ENCODE data around the gene SBK1.
A peak's percentile ranks its signal among the peaks of the same experiment; 100 is the strongest.
"Not testable (repeated sequence)": the region's sequence is repeated elsewhere in the genome, so short reads cannot be mapped to it uniquely, and the experiment has no call there.

The SBK1 gene

DNA sequence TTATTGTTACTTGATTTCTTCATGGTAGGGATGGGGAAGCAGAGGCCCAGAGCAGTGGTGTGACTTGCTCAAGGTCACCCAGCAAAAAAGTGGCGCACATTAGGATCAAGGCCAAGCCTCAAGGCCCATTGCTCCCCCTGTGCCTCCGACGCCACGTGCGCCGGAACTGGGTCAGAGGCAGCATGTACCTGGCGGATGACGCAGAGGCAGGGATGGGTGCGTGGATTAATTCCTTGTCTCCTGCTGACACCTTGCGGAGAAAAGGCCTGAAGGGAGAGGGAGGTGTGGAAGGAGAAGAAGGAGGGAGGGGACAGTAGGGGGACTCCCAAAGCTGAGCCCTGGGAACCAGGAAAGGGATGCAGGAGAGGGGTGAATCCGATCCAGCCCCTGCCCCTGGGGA lies 18.5 kb downstream of the SBK1 start:
- DNase-seq, result no peak

DNA sequence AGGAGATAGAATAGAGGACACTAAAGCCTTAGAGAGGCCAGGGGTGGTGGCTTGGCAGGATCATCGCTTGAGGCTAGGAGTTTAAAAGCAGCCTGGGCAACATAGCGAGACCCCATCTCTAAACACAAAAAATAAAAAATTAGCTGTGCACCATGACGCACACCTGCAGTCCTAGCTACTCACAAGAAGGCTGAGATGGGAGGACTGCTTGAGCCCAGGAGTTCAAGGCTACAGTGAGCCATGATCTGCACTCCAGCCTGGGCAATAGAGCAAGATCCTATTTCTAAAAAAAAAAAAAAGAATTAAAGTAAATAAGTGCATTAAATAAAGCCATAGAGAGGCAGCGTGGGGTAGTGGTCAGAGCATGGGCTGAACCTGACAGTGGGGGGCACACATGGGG lies 19.1 kb downstream of the SBK1 start:
- DNase-seq, result no peak

DNA sequence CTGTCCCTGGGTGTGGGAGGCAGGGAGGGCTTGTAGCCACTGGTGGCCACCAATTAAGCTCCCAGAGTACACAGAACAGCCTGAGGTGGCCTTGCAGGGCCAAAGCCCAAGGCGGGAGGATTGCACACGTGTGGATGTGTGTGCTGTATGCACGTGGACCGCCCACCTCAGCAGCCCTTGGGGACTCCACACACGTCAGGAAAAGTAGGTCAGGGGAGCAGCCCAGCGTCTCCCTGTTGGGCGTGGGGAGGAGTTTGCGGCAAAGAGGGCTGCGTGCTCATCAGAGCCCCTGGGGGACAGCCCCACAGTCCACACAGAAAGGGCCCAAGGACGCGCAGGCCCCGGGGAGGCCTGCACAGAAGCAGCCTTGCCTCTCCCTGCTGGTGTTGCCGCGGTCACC lies 19.6 kb downstream of the SBK1 start:
- DNase-seq, result no peak

DNA sequence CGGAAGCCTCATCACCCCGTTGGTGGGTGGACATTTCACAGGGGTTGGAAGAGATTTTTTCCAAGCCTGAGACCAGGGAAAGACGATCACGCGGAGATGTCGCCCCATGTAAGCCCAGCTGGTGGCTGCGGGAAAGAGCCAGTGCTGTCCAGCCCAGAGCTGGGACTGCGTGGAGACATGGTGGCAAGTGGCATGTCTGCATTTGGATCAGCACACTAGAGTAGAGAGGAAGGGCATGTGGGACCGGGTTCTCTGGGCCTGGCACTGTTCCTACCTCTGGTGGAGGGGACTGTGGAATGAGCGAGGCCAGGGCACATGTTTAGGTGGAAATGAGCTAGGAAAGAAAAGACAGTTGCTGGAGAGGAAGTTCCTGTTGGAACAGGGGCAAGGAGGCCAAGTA lies 20.0 kb downstream of the SBK1 start:
- no peak for DNase-seq

DNA sequence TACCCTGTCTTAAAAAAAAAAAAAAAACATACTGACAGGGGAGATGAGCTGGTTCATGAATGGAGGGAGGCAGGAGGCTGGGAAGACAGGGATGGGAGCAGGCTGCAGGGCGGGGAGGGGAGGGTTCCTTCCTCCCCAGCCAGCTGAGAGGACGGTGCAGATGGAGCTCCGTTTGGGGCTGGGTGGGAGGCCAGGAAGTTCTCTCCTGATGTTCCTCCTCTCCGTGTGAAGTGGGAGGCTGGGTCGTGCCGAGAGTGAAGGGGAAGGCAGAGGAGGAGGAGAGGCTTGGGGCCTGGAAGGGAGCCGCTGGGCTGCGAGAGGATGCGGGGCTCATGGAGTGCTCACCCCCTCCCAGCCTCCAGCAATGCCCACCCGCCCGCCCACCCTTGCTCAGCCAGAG lies 21.3 kb downstream of the SBK1 start:
- DNase-seq, result no peak

DNA sequence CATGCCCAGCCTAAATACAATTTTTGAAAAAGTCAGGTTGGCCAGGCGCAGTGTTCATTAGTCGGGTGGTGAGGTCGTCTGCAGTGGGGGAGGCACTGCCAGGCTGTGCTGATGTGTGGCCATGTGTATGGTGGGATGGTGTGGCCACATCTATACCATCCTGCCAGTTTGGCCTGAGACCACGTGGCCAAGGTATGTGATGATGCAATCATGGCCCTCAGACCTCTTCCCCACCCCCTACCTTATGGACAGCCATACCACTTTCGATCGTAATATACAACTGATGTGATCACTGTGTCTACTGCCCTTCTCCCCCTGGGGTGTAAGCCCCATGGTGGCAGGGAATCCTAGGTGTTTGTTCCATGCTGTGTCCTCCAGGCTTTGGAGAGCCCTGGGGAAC lies 23.7 kb downstream of the SBK1 start:
- DNase-seq, result no peak

DNA sequence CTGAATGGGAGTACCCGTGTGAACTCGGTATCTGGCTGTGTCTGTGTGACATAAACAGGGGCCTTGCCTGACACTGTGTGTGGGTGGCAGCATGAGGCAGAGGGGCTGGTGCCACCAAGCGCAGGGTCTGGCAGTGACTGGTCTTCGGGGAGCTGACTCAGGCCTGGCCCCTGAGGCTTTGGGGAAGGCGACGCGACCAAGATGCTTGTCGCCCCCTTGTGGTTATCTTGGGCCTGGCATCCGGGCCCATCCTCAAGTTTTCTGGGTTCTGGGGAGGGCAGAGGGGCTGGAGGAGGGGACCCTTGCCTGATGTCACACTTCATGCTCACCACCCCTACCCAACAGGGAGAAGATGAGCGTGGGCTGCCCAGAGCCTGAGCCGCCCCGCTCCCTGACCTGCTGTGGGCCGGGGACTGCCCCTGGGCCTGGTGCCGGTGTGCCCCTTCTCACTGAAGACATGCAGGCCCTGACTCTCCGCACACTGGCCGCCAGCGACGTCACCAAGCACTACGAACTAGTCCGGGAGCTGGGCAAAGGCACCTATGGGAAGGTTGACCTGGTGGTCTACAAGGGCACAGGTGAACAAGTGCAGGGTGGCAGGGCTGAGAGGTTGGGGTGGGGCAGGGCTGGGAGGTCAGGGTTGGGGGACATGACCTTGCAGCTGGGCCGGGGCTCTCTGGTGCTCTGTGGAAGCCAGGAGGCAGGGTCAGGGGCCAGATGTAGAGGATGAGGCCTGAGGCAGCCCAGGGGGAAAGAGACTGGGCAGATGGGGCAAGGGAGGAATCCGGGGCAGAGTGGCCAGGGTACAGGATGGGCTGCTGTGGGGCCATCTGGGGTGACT lies 24.9 kb downstream of the SBK1 start:
- peak; percentile 82 for DNase-seq

DNA sequence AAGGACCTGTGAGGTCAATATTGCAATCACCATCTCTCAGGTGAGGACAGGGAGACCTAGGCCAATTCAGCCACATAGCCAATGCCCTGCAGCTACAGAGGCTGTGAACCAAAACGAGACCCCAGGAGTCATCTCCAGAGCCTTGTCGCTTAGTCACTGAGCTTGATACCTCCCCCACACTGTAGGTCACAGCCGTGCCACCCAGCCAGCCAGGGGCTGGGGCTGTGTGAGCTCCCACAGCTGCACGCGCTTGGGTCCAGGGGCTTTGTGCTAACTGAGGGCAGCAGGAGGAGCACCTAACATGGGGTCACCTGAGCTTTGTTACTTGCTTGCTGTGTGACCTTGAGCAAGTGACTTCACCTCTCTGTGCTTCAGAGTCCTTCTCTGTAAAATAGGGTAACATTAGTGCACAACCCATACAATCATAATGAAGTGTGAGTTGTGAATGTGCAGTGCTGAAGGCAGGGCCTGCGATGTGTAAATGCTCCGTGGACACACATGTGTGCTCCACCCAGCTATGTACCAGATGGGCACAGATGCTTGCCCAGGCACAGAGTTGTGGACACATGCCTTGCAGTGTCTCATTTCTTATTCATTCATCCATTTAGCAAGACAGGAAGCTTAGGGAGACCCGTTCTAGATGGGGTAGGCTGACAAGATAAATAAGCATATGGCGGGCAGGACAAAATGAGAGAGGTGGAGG lies 25.9 kb downstream of the SBK1 start:
- no peak for DNase-seq

DNA sequence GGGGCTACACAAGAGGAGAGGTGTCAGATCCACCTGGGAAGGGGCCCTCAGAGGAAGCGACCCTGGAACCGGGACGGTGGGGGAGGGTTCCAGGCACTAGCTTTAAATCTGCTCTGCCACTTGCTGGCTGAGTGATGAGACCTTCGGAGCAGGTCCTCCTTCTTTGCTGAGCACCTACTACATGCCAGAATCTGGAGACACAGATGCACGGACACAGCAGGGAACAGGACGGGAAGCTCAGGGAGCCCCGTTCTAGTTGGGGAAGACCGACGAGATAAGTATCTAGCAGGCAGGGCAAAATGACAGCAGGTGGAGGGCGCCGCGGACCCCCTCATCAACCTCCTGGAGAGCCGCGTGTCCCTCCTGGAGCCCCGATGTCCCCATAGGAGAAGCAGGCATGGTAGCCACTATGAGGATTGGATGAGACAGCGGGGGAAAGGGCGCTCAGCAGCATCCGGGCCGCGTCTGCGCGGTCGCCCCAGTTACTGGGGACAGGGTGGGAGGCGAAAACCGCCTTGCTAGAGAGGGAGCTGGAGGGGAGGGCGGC lies 27.2 kb downstream of the SBK1 start:
- DNase-seq, result no peak

DNA sequence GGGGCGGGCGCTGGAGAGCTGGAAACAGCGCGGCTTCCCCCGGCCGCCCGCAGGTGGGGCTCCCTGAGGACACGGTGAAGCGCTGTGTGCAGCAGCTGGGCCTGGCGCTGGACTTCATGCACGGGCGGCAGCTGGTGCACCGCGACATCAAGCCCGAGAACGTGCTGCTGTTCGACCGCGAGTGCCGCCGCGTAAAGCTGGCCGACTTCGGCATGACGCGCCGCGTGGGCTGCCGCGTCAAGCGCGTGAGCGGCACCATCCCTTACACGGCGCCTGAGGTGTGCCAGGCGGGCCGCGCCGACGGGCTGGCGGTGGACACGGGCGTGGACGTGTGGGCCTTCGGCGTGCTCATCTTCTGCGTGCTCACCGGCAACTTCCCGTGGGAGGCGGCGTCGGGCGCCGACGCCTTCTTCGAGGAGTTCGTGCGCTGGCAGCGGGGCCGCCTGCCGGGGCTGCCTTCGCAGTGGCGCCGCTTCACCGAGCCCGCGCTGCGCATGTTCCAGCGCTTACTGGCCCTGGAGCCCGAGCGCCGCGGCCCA lies 27.8 kb downstream of the SBK1 start:
- DNase-seq, result no peak

DNA sequence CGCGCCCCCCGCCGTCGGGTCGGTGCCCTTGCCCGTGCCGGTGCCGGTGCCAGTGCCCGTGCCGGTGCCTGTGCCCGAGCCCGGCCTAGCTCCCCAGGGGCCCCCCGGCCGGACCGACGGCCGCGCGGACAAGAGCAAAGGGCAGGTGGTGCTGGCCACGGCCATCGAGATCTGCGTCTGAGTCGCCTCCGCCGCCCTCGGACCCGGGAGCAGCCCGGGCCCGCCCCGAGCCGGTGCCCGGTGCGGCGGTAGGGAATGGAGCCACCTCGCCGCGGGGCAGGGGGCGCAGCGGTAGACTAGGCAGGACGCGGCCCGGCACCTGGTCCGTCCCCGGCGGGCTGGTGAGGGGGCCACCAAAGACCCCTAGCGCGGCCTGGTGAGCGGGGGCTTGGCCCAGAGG lies 28.4 kb downstream of the SBK1 start:
- DNase-seq, result no peak

DNA sequence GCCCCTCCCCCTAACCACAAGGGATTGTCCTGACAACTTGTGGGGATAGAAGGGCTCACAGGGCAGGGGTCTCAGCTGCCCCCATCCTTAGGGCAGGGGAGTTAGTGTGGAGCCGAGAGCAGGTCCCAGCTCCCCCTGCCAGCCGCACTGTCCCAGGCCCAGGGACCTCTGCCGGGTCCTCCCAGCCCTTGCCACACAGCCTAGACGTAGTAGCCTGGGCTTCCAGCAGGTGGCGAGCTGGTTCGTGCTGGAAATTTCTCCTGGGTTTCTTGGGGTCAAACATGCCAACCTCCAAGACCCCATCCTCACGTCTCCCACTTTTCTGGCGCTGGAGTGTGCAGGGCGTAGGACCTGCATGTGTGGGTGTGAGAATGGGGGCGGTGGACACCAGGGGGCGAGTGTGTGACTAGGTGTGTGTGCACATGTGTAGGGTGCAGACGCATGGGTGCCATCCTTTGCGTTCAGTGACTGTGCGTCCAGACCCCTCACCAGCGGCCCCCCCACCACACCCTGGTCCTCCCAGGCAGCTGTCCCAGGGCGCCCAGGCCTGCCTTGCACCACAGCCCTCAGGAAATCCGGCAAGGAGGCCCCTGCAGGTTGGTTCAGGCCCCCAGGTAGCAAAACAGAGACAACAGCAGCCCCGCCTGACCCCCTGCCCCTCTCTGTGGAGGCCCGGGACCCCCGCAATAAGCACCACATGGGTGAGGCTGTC lies 29.5 kb downstream of the SBK1 start:
- DNase-seq, result peak; percentile 65

DNA sequence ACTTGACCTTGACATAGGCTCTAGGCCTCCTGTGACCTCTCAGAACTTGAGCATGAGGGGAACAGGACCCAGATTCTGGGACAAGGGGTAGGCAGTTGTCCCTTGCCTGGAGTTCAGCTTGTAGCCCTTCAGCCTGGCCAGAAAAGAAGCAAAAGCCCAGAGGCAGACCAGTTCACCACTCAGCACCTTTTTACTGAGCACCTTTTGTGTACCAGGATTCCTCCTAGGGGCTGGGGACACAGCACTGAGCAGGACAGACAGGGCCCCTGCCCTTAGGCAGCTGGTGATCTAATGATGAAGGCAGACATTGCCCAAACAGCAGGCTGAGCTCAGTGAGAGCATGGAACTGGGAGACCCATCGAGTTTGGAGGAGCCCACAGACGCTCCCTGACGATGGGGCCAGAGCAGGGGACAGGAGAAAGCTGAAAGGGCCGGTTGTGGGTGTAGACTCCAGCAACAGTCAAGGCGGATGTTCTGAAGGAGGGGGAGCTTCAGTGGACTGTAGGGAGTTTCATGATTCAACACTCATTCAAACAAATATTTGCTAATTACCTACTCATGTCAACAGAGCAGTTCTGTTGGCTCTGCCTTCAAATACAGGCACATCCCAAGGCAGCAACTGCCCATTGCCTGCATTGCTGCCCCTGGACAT lies 32.0 kb downstream of the SBK1 start:
- DNase-seq, result no peak

DNA sequence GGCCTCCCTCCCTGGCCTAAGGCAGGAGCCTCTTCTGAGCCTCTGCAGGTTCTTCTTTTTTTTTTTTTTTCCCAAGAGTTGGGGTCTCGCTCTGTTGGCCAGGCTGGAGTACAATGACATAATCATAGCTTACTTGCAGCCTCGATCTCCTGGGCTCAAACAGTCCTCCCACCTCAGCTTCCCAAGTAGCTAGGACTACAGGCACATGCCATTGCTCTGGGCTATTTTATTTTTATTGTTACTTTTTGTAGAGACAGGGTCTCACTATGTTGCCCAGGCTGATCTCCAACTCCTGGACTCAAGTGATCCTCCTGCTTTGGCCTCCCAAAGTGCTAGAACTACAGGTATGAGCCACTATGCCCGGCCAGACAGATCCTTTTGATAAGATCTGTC lies 32.6 kb downstream of the SBK1 start:
- no peak for DNase-seq

DNA sequence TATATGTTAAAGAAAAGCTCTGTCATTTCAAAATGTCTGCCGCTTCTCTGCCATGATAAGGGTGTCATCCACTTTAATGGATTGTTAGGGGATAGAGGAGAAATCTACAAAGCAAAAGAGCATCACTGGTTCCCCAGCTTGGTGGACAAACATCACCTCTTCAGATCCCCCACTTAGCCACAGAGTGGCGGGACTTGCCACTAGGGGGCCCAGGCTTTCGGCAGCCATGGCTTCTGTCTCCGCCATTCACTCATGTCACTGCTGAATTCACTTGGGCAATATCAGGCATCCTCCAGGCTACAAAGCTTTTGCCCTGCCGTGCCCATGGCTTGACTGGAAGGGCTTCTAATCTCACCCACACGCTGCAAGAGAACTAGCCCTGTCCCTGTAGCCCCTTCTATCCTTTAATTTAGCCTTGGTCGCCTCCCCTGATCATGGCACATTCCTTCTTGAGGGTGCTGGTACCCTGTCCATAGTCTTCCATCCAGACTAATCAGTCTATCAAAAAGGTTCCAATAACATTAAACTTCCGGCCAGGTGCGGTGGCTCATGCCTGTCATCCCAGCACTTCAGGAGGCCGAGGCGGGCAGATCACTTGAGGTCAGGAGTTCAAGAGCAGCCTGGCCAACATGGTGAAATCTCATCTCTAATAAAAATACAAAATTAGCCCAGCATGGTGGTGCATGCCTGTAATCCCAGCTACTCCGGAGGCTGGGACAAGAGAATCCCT lies 34.7 kb downstream of the SBK1 start:
- DNase-seq, result peak; percentile 84

DNA sequence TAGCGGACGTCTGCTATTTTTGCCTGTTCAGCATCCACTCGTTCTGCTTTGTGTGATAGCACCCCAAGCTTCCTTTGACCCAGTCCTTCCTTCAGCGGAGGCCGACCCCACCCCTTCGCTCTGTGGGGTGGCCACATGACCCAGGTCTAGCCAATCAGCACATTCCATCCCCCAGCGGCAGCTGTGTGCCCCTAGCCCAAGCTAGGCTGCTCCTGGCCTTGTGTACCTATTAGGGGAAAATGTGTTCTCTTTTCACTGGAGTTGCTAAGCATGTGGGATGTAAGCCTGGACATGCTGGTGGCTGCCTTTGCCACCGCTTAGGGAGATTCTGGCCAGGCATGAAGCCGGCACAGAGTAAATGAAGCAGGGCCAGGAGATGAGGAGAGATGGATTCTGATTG lies 37.9 kb downstream of the SBK1 start:
- DNase-seq, result peak; percentile 41

DNA sequence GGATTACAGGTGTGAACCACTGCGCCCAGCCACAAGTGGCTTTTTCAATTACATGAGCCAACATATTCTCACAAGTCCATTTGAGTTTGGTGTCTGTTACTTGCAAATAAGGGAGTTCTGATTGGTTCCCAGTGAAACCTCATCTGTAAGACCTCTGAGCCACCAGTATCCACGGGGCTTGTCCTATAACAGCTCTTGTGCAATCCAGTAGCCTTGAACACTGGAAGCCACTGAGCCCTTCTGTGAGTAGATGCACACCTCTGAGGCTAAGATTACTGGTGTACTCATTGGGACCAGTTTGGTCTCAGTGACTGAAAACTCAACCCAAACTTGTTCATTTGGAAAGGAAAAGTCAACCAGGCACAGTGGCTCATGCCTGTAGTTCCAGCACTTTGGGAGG lies 38.7 kb downstream of the SBK1 start:
- not testable (repeated sequence) for DNase-seq

DNA sequence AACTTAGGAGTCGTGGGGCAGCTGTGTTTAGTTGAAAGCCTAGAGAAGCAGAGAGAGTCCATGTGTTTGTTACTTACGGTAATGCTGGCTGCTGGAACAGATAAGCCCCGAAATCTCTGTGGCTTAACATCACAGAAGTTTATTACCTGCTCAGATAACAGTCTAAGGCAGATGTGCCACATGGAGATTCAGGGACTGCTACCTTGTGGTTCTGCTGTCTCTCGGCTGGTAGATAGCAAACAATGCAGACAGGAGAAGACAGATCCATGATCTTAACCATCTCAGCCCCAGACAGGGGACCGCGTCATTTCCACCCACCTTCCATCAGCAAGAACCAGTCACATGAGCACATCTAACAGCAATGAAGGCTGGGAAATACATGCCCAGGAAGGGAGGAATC lies 40.3 kb downstream of the SBK1 start:
- peak; percentile 28 for DNase-seq

DNA sequence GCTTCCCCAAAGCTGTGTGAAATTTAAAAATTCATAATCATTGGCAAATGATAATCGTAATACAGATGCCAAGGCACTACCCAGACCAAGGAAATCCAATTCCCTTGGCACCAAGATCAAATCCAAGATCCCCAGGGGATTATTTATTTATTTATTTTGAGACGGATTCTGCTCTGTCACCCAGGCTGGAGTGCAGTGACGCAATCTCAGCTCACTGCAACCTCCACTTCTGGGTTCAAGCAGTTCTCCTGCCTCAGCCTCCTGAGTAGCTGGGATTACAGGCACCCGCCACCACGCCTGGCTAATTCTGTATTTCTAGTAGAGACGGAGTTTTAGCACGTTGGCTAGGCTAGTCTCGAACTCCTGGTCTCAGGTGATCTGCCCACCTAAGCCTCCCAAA lies 43.4 kb downstream of the SBK1 start:
- DNase-seq, result not testable (repeated sequence)

DNA sequence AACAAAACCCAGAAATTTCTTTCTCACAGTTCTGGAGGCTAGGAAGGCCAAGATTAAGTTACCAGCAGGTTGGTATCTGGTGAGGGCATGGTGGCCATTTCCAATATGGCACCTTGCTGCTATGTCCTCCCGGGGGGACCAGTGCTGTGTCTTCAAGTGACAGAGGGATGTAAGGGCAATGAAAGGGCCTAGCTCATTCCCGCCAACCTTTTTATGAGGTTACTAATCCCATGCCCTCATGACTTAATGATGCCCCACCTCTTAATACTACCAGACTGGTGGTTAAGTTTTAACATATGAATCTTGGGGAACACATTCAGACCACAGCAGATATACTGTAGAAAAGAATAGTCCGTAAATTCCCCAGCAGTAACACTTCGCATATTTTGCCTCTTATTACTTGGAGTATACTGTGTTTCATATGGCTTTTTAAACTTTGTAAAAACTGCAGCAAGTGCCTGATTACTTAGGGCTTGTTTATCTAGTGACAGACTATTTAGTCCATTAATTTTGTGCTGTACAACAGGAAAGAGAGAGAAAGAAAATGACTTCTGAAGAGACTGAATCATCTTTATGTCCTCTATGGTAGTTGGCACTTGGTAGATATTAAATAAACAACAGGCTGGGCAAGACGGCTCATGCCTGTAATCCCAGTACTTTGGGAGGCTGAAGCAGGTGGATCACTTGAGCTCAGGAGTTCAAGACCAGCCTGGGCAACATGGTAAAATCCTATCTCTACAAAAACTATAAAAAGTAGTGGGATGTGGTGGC lies 44.8 kb downstream of the SBK1 start:
- DNase-seq, result not testable (repeated sequence)

DNA sequence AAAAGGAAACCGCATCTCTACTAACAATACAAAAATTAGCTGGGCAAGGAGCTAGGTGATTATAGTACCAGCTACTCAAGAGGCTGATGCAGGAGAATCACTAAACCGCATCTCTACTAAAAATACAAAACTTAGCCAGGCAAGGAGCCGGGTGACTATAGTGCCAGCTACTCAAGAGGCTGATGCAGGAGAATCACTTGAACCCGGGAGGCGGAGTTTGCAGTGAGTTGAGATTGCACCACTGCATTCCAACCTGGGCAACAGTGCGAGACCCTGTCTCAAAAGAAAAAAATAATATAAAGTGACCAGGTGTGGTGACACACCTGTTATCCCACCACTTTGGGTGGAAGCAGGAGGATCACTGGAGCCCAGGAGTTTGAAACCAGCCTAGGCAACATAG lies 45.9 kb downstream of the SBK1 start:
- not testable (repeated sequence) for DNase-seq
